ENCODE results near the gene CDK6.

DNA sequence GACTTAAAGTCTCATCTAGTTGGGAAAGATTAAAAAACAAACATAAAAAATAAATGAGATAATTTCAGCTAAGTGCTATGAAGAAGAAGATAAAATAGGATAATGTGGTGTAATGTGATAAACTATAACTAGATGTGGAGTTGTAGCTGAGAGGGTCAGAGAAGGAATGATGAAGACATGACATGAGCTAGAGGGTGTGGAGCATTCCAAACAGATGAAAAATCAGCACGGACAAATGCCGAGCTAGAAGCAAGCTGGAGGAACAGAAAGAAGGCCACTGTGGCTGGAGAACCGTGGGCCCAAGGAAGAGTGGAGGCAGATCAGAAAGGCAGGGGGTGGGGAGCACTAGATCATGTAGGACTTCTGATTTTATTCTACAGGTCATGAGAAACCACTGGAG, 70.6 kb downstream of the CDK6 start:
- TF ChIP-seq, protein P1, sequence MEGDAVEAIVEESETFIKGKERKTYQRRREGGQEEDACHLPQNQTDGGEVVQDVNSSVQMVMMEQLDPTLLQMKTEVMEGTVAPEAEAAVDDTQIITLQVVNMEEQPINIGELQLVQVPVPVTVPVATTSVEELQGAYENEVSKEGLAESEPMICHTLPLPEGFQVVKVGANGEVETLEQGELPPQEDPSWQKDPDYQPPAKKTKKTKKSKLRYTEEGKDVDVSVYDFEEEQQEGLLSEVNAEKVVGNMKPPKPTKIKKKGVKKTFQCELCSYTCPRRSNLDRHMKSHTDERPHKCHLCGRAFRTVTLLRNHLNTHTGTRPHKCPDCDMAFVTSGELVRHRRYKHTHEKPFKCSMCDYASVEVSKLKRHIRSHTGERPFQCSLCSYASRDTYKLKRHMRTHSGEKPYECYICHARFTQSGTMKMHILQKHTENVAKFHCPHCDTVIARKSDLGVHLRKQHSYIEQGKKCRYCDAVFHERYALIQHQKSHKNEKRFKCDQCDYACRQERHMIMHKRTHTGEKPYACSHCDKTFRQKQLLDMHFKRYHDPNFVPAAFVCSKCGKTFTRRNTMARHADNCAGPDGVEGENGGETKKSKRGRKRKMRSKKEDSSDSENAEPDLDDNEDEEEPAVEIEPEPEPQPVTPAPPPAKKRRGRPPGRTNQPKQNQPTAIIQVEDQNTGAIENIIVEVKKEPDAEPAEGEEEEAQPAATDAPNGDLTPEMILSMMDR (IDR thresholded peaks at IDR 0.05) = no peak
- TF ChIP-seq, protein P2, sequence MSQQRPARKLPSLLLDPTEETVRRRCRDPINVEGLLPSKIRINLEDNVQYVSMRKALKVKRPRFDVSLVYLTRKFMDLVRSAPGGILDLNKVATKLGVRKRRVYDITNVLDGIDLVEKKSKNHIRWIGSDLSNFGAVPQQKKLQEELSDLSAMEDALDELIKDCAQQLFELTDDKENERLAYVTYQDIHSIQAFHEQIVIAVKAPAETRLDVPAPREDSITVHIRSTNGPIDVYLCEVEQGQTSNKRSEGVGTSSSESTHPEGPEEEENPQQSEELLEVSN (IDR thresholded peaks at IDR 0.05; ENCODE audit: borderline replicate concordance, low read depth) = no peak
- TF ChIP-seq CHD4 (IDR thresholded peaks at IDR 0.05; ENCODE audit: borderline replicate concordance) (no peak), SMC3 (IDR thresholded peaks at IDR 0.05) (no peak)
- TF ChIP-seq, protein P3, sequence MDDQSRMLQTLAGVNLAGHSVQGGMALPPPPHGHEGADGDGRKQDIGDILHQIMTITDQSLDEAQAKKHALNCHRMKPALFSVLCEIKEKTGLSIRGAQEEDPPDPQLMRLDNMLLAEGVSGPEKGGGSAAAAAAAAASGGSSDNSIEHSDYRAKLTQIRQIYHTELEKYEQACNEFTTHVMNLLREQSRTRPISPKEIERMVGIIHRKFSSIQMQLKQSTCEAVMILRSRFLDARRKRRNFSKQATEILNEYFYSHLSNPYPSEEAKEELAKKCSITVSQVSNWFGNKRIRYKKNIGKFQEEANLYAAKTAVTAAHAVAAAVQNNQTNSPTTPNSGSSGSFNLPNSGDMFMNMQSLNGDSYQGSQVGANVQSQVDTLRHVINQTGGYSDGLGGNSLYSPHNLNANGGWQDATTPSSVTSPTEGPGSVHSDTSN (IDR thresholded peaks at IDR 0.05) = no peak

Measured in A549 (cell line).